Measurements from ENCODE around the gene SLC2A10.

GRCh38 chr20:46689754-46690085 is 19.7 kb upstream of the SLC2A10 start:
- TF ChIP-seq POLR2A (IDR thresholded peaks at IDR 0.05) (no peak), CTCF (IDR thresholded peaks at IDR 0.05) (no peak)
